DOHH2 (cell line): Measurements from ENCODE around the gene TNFRSF12A.

Source experiments
- H3F3A ChIP-seq: fragments of 200-600 bp; sonication (generic), shearing (Covaris generic); 2 replicates; pipeline ENCODE4 v1.6.0; 2016; ENCODE audit warnings: antibody characterized with exemption, mild to moderate bottlenecking; ENCODE audit not compliant: control insufficient read depth, insufficient read depth
- H3K27ac ChIP-seq: fragments of 200-600 bp; sonication (generic); 2 replicates; pipeline ENCODE4 v1.5.1; 2014; ENCODE audit warnings: low read depth, mild to moderate bottlenecking, low read length, moderate library complexity
- H3K27me3 ChIP-seq: fragments of 200-600 bp; sonication (generic); 2 replicates; pipeline ENCODE4 v1.6.1; 2014; ENCODE audit warnings: mild to moderate bottlenecking, low read length, mixed read lengths; ENCODE audit not compliant: control insufficient read depth
- H3K36me3 ChIP-seq: fragments of 200-600 bp; sonication (generic); 2 replicates; pipeline ENCODE4 v1.6.1; 2014; ENCODE audit warnings: mild to moderate bottlenecking, low read length, moderate library complexity, mixed read lengths; ENCODE audit not compliant: control insufficient read depth
- H3K4me1 ChIP-seq: fragments of 200-600 bp; sonication (generic); 2 replicates; pipeline ENCODE4 v1.6.1; 2014; ENCODE audit warnings: mild to moderate bottlenecking, low read length, mixed read lengths; ENCODE audit not compliant: control insufficient read depth
- H3K4me2 ChIP-seq: fragments of 200-600 bp; sonication (generic); 2 replicates; pipeline ENCODE4 v1.6.0; 2014; ENCODE audit warnings: mild to moderate bottlenecking, low read length, moderate library complexity
- H3K4me3 ChIP-seq: fragments of 200-600 bp; sonication (generic); 2 replicates; pipeline ENCODE4 v1.5.1; 2014; ENCODE audit warnings: mild to moderate bottlenecking, low read length, mixed read lengths
- H3K79me2 ChIP-seq: fragments of 200-600 bp; sonication (generic); 2 replicates; pipeline ENCODE4 v1.6.1; 2014; ENCODE audit warnings: mild to moderate bottlenecking, low read length, mixed read lengths; ENCODE audit not compliant: control insufficient read depth
- H3K9me2 ChIP-seq: fragments of 200-600 bp; sonication (generic); replicated peaks from 2 replicates; pipeline ENCODE4 v1.6.1; 2014; ENCODE audit warnings: mild to moderate bottlenecking, low read length, mixed read lengths; ENCODE audit not compliant: control insufficient read depth
- H3K9me3 ChIP-seq: fragments of 200-600 bp; sonication (generic); 2 replicates; pipeline ENCODE4 v1.6.1; 2014; ENCODE audit warnings: antibody characterized with exemption, low read length, mixed read lengths; ENCODE audit not compliant: control insufficient read depth, insufficient read depth
- H4K20me1 ChIP-seq: fragments of 200-600 bp; sonication (generic); 2 replicates; pipeline ENCODE4 v1.6.0; 2014; ENCODE audit warnings: low read depth, mild to moderate bottlenecking, antibody characterized with exemption, low read length, moderate library complexity; ENCODE audit not compliant: control insufficient read depth, insufficient read depth
- CTCF ChIP-seq: fragments of 200-600 bp; sonication (generic); IDR thresholded peaks from one replicate; pipeline ENCODE4 v1.5.1; 2014; ENCODE audit warnings: antibody characterized with exemption, mild to moderate bottlenecking, low read depth, low read length; ENCODE audit not compliant: poor library complexity, severe bottlenecking
- EZH2phosphoT487 ChIP-seq: fragments of 200-600 bp; sonication (generic); IDR thresholded peaks from 2 replicates; pipeline ENCODE4 v1.6.1; 2017; ENCODE audit warnings: borderline replicate concordance, mild to moderate bottlenecking, antibody characterized with exemption, low read length, moderate library complexity, mixed read lengths

TNFRSF12A gene

GRCh38 chr16:3020247-3020603 lies at the start of gene TNFRSF12A:
TNFRSF12A (plus strand) TSS chr16:3020368; CDS start chr16:3020398, 30 bp downstream.
- Histone ChIP-seq H4K20me1 (no peaks in the 10 kb centered on the region), H3K27me3 (no peaks in the 10 kb centered on the region), H3F3A (peaks cover 11% of the 10 kb centered on the region; the same call in 1 of the 2 replicates), H3K9me2 (no peaks in the 10 kb centered on the region), H3K36me3 (no peaks in the 10 kb centered on the region), H3K9me3 (no peaks in the 10 kb centered on the region), H3K79me2 (peaks cover 3% of the 10 kb centered on the region), H3K4me1 (peaks cover 36% of the 10 kb centered on the region), H3K27ac (no peak within 1 kb of the TSS), H3K4me3 (peak within 1 kb of the TSS; percentile 68), H3K4me2 (peak within 1 kb of the TSS; percentile 89)
- TF ChIP-seq CTCF (peak; percentile 32), EZH2phosphoT487 (no peak)

- Histone ChIP-seq H3K27me3 (no peaks in the 10 kb centered on the region), H4K20me1 (peaks cover 10% of the 10 kb centered on the region), H3K4me3 (peak overlapping the region; percentile 92), H3K9me3 (no peaks in the 10 kb centered on the region), H3K9me2 (no peaks in the 10 kb centered on the region), H3K27ac (peak overlapping the region; percentile 96), H3K36me3 (peaks cover 72% of the 10 kb centered on the region), H3K4me2 (peak overlapping the region; percentile 97), H3F3A (peaks cover 25% of the 10 kb centered on the region), H3K4me1 (peaks cover 62% of the 10 kb centered on the region), H3K79me2 (peaks cover 51% of the 10 kb centered on the region)
- TF ChIP-seq CTCF, result no peak
- no peak for TF ChIP-seq EZH2phosphoT487
Observed at GRCh38 chr16:2970563-2970962, 49.6 kb upstream of the TNFRSF12A start.

- H3K27ac ChIP-seq, result 0 out of 2 replicates have a peak overlapping the region, but pooled peaks have one; percentile 96
- H3K4me2 ChIP-seq, result peak overlapping the region; percentile 97
- no peaks in the 10 kb centered on the region for H3K27me3 ChIP-seq
- peaks cover 80% of the 10 kb centered on the region for H3K36me3 ChIP-seq
- H4K20me1 ChIP-seq, result peaks cover 10% of the 10 kb centered on the region
- TF ChIP-seq EZH2phosphoT487 (no peak), CTCF (peak; percentile 57)
- H3K4me1 ChIP-seq, result peaks cover 54% of the 10 kb centered on the region
- H3K9me3 ChIP-seq, result no peaks in the 10 kb centered on the region
- H3K9me2 ChIP-seq, result no peaks in the 10 kb centered on the region
- peak overlapping the region; percentile 92 for H3K4me3 ChIP-seq
- peaks cover 53% of the 10 kb centered on the region for H3K79me2 ChIP-seq
- peaks cover 20% of the 10 kb centered on the region for H3F3A ChIP-seq
Observed at GRCh38 chr16:2971134-2971984, 48.8 kb upstream of the TNFRSF12A start.
